Psoas muscle (tissue), 8 donors: Measurements from ENCODE around the gene TAF15. TPM values are rescaled to one million over a fixed set of nuclear protein-coding genes. Genes with fewer than 3 reads are reported as not detected.

Experiments
- ATAC-seq, 4 donors: fragments of 200-7000 bp; cut with Tn5 transposase; one replicate each; pipeline ENCODE4 v1.9.1; 2020; ENCODE audit warnings: moderate library complexity in 3 of 4, mild to moderate bottlenecking in 2 of 4
- DNase-seq, 2 donors: peaks; one replicate each; pipeline ENCODE4 v3.0.0-alpha.2; 2020
- H3K27ac ChIP-seq: fragments of 200-600 bp; one replicate; pipeline ENCODE4 v1.8.0; 2022
- H3K27me3 ChIP-seq, 3 donors: fragments of 200-600 bp in 1 of 3; one replicate each; pipeline versions ENCODE4 v1.6.1 to v1.8.0; 2013 to 2022; ENCODE audit warnings: low read length in 2 of 3, mild to moderate bottlenecking in 2 of 3, moderate library complexity in 1 of 3; ENCODE audit not compliant: insufficient read depth in 3 of 3
- H3K36me3 ChIP-seq, 2 donors: fragments of 200-600 bp in 1 of 2; one replicate each; pipeline versions ENCODE4 v1.6.1 to v1.8.0; 2013 to 2022; ENCODE audit warnings: low read depth in 1 of 2, mild to moderate bottlenecking in 1 of 2, moderate library complexity in 1 of 2; ENCODE audit not compliant: insufficient read depth in 1 of 2
- H3K4me1 ChIP-seq: fragments of 200-600 bp; one replicate; pipeline ENCODE4 v1.8.0; 2022
- H3K4me3 ChIP-seq: fragments of 200-600 bp; one replicate; pipeline ENCODE4 v1.8.0; 2022; ENCODE audit warnings: mild to moderate bottlenecking
- H3K9me3 ChIP-seq: fragments of 200-600 bp; one replicate; pipeline ENCODE4 v1.8.0; 2022
- CTCF ChIP-seq: fragments of 200-600 bp; IDR thresholded peaks from one replicate; pipeline ENCODE4 v1.8.0; 2022; ENCODE audit warnings: antibody characterized with exemption
- WGBS, 3 donors: extraction: QIAGEN DNeasy Blood & Tissue Kit; methylation state at CpG; one replicate each; pipeline versions ENCODE4 v1.1.6 to v1.1.7; 2013; 5-methylcytosine and 5-hydroxymethylcytosine counted together
- intact Hi-C, 2 donors: fragments of 100-400 bp; cut with DNase I; formaldehyde crosslinking; loops; one replicate each; pipeline versions ENCODE4 v1.11.0 to v1.14.2; 2022
- polyA plus RNA-seq, 3 donors: library from polyadenylated mRNA; stranded (reverse); fragments of 200-250 nt; gene quantifications; one replicate each; pipeline ENCODE4 v1.2.3, GENCODE V29; 2013
- total RNA-seq, 4 donors: library from RNA; stranded (reverse); fragmentation: NEBNext Ultra II Directional in 2 of 4; extraction: Animal tissue kit (Norgen Biotek cat#: 25700) in 2 of 4; gene quantifications; one replicate each; pipeline versions ENCODE4 v1.2.1 to v1.2.4, GENCODE V29; 2021 to 2023
- donor health status: healthy with polysubstance abuse.
- donor health status: DM: no; HTN: no; CAD: no; lungs with moderate emphysema.
- donor health status: Bipolar disorder and iron deficiency.
- donor health status: healthy.
- donor health status: DM: yes; HTN: yes; CAD: no.
- donor health status: DM: no; HTN: no; CAD: no.
- donor health status: DM: no; HTN: no; CAD: no.
- donor health status: DM: yes; HTN: yes; CAD: no.

Gene TAF15
- total and polyA plus RNA-seq, 7 donors, result 51.9 to 141 (median 105) TPM

GRCh38 chr17:35807371-35808144 is 1.7 kb upstream of the TAF15 start:
- ATAC-seq (no peak), DNase-seq (no peak)
- intact Hi-C loops, result loop anchor here in 1 of 2 donors (2.0 kb wide), 1 partner anchor 41 kb away; no protein-coding TSS in a partner anchor
- Histone ChIP-seq H3K27ac (no peak overlapping the region), H3K36me3 (no peaks in the 10 kb centered on the region), H3K9me3 (no peaks in the 10 kb centered on the region), H3K4me3 (no peak overlapping the region), H3K4me1 (peaks cover 20% of the 10 kb centered on the region), H3K27me3 (no peaks in the 10 kb centered on the region)
- no peak for TF ChIP-seq CTCF
- WGBS, 3 donors, result 82 to 90% (median 88%) methylated on average over 7 of the region's 7 CpGs

- Histone ChIP-seq H3K27ac (peak overlapping the region; percentile 92), H3K4me1 (peaks cover 20% of the 10 kb centered on the region), H3K4me3 (peak overlapping the region; percentile 87), H3K9me3 (no peaks in the 10 kb centered on the region), H3K27me3 (no peaks in the 10 kb centered on the region), H3K36me3 (no peaks in the 10 kb centered on the region)
- TF ChIP-seq CTCF, result no peak
- intact Hi-C loops, result loop anchor here in 1 of 2 donors (2.0 kb wide), 1 partner anchor 42 kb away; no protein-coding TSS in a partner anchor
- DNase-seq (no peak), ATAC-seq (no peak)
- 27 to 33% (median 27%) methylated on average over 19 of the region's 19 CpGs for WGBS, 3 donors
These were observed 883 bp upstream of the TAF15 start for GRCh38 chr17:35808240-35808961.

- H3K4me1 ChIP-seq, result peaks cover 25% of the 10 kb centered on the region
- no peak for TF ChIP-seq CTCF
- peak overlapping the region; percentile 87 for H3K4me3 ChIP-seq
- WGBS, 3 donors, result 0 to 1% (median 1%) methylated on average over 23 to 24 of the region's 24 CpGs
- DNase-seq (no peak), ATAC-seq (peak in 3 of 4 donors; percentile 15 to 35 (median 16))
- H3K36me3 ChIP-seq, result no peaks in the 10 kb centered on the region
- H3K9me3 ChIP-seq, result no peaks in the 10 kb centered on the region
- H3K27ac ChIP-seq, result peak overlapping the region; percentile 92
- no peaks in the 10 kb centered on the region for H3K27me3 ChIP-seq
- intact Hi-C loops, result loop anchor here (1.0 to 5.0 kb wide), 3 partner anchors 43 to 223 kb away; partner anchors contain the start of gene AP2B1 (in 1 of the 2)
These were observed 674 bp downstream of the TAF15 start for GRCh38 chr17:35809855-35810461.

- ATAC-seq, result no peak
- Histone ChIP-seq H3K4me3 (no peak overlapping the region), H3K27ac (no peak overlapping the region), H3K36me3 (peaks cover 0 to 8% of the 10 kb centered on the region in 2 donors), H3K27me3 (no peaks in the 10 kb centered on the region), H3K9me3 (no peaks in the 10 kb centered on the region), H3K4me1 (peaks cover 34% of the 10 kb centered on the region)
- DNase-seq, result no peak
- no peak for TF ChIP-seq CTCF
- WGBS, 3 donors, result 67 to 80% (median 71%) methylated on average over 6 of the region's 6 CpGs
- intact Hi-C loops, result loop anchor here in 1 of 2 donors (5.0 kb wide), 1 partner anchor 224 kb away; the partner anchor contains the start of gene AP2B1
These were observed 2.5 kb downstream of the TAF15 start for GRCh38 chr17:35811759-35812158.
